OCI-LY1 (cell line): Measurements from ENCODE around the gene IFNA16.

ENCODE experiments used
- H2AFZ ChIP-seq: fragments of 200-600 bp; sonication (generic), shearing (Covaris generic); 2 replicates; pipeline ENCODE4 v1.6.0; 2014; ENCODE audit warnings: antibody characterized with exemption, mild to moderate bottlenecking, low read length
- H3F3A ChIP-seq: fragments of 200-600 bp; sonication (generic), shearing (Covaris generic); 2 replicates; pipeline ENCODE4 v1.6.0; 2014; ENCODE audit warnings: mild to moderate bottlenecking, antibody characterized with exemption, low read length, moderate library complexity; ENCODE audit not compliant: insufficient read depth
- H3K27ac ChIP-seq: fragments of 200-600 bp; sonication (generic); 2 replicates; pipeline ENCODE4 v1.5.1; 2014; ENCODE audit warnings: low read length, mixed run types, mild to moderate bottlenecking, low read depth; ENCODE audit not compliant: poor library complexity, severe bottlenecking
- H3K27me3 ChIP-seq: fragments of 200-600 bp; sonication (generic); 2 replicates; pipeline ENCODE4 v1.6.0; 2014; ENCODE audit warnings: antibody characterized with exemption, mild to moderate bottlenecking, low read length, moderate library complexity; ENCODE audit not compliant: insufficient read depth
- H3K36me3 ChIP-seq: fragments of 200-600 bp; sonication (generic); 2 replicates; pipeline ENCODE4 v1.6.1; 2014; ENCODE audit warnings: mild to moderate bottlenecking, antibody characterized with exemption, low read length, moderate library complexity, mixed read lengths; ENCODE audit not compliant: insufficient read depth
- H3K4me1 ChIP-seq: fragments of 200-600 bp; sonication (generic); 2 replicates; pipeline ENCODE4 v1.5.1; 2014; ENCODE audit warnings: mild to moderate bottlenecking, low read length, moderate library complexity; ENCODE audit not compliant: insufficient read depth, severe bottlenecking
- H3K4me2 ChIP-seq: fragments of 200-600 bp; sonication (generic), shearing (Covaris generic); 2 replicates; pipeline ENCODE4 v1.6.1; 2014; ENCODE audit warnings: low read length
- H3K4me3 ChIP-seq: fragments of 200-600 bp; sonication (generic); 2 replicates; pipeline ENCODE4 v1.5.1; 2014; ENCODE audit warnings: low read length, low read depth, mild to moderate bottlenecking, mixed read lengths; ENCODE audit not compliant: poor library complexity, severe bottlenecking
- H3K79me2 ChIP-seq: fragments of 200-600 bp; shearing (Covaris generic); 2 replicates; pipeline ENCODE4 v1.6.1; 2016; ENCODE audit warnings: mixed run types, low read length, mixed read lengths; ENCODE audit not compliant: insufficient read depth
- H3K9ac ChIP-seq: fragments of 200-600 bp; sonication (generic), shearing (Covaris generic); 2 replicates; pipeline ENCODE4 v1.6.1; 2014; ENCODE audit warnings: mild to moderate bottlenecking, low read length, mixed read lengths
- H3K9me2 ChIP-seq: fragments of 200-600 bp; sonication (generic), shearing (Covaris generic); 2 replicates; pipeline ENCODE4 v1.6.1; 2014; ENCODE audit warnings: low read depth, mild to moderate bottlenecking, low read length, mixed read lengths
- H3K9me3 ChIP-seq: fragments of 200-600 bp; shearing (Covaris generic); 2 replicates; pipeline ENCODE4 v1.6.1; 2014; ENCODE audit warnings: low read length, mixed read lengths
- H4K20me1 ChIP-seq: fragments of 200-600 bp; sonication (generic), shearing (Covaris generic); 2 replicates; pipeline ENCODE4 v1.6.0; 2016; ENCODE audit warnings: mild to moderate bottlenecking, low read length; ENCODE audit not compliant: insufficient read depth
- CTCF ChIP-seq: fragments of 200-600 bp; sonication (generic), shearing (Covaris generic); IDR thresholded peaks from 2 replicates; pipeline ENCODE4 v1.5.1; 2017; ENCODE audit warnings: mild to moderate bottlenecking, antibody characterized with exemption, low read length, moderate library complexity, mixed read lengths
- EZH2 ChIP-seq: fragments of 200-600 bp; sonication (generic), shearing (Covaris generic); IDR thresholded peaks from 2 replicates; pipeline ENCODE4 v1.8.0; 2017; ENCODE audit warnings: borderline replicate concordance, mixed run types, mild to moderate bottlenecking, antibody characterized with exemption, low read length, moderate library complexity, mixed read lengths

IFNA16 gene

GRCh38 chr9:21234153-21234687 is 17.1 kb upstream of the IFNA16 start:
- Histone ChIP-seq H3K27ac (no peak overlapping the region), H3F3A (no peaks in the 10 kb centered on the region), H3K4me1 (no peaks in the 10 kb centered on the region), H3K9me2 (no peaks in the 10 kb centered on the region), H3K36me3 (no peaks in the 10 kb centered on the region), H3K27me3 (no peaks in the 10 kb centered on the region), H3K9ac (no peak overlapping the region), H4K20me1 (no peaks in the 10 kb centered on the region), H3K4me3 (no peak overlapping the region), H2AFZ (no peak overlapping the region), H3K9me3 (no peaks in the 10 kb centered on the region), H3K79me2 (no peaks in the 10 kb centered on the region), H3K4me2 (no peak overlapping the region)
- TF ChIP-seq CTCF, result no peak

GRCh38 chr9:21233258-21233657 is 16.1 kb upstream of the IFNA16 start:
- TF ChIP-seq EZH2 (no peak), CTCF (no peak)
- Histone ChIP-seq H3K9ac (no peak overlapping the region), H4K20me1 (no peaks in the 10 kb centered on the region), H3K27me3 (no peaks in the 10 kb centered on the region), H2AFZ (no peak overlapping the region), H3F3A (no peaks in the 10 kb centered on the region), H3K27ac (no peak overlapping the region), H3K4me2 (no peak overlapping the region), H3K36me3 (no peaks in the 10 kb centered on the region), H3K9me2 (no peaks in the 10 kb centered on the region), H3K79me2 (no peaks in the 10 kb centered on the region), H3K4me1 (no peaks in the 10 kb centered on the region), H3K9me3 (no peaks in the 10 kb centered on the region), H3K4me3 (no peak overlapping the region)

GRCh38 chr9:21228122-21228521 is 11.0 kb upstream of the IFNA16 start, which contains the start of gene IFNA17:
TSS of gene IFNA17 (minus strand) at chr9:21228222. CDS start at chr9:21228173, 49 bp downstream.
- no peak for TF ChIP-seq EZH2
- no peak for TF ChIP-seq CTCF
- Histone ChIP-seq H3K9ac (no peak within 1 kb of the TSS), H3K27me3 (no peaks in the 10 kb centered on the region), H3K79me2 (no peaks in the 10 kb centered on the region), H4K20me1 (no peaks in the 10 kb centered on the region), H3K4me3 (no peak within 1 kb of the TSS), H3K9me3 (no peaks in the 10 kb centered on the region), H2AFZ (no peak within 1 kb of the TSS), H3K27ac (no peak within 1 kb of the TSS), H3K4me2 (no peak within 1 kb of the TSS), H3K36me3 (no peaks in the 10 kb centered on the region), H3K9me2 (no peaks in the 10 kb centered on the region), H3F3A (no peaks in the 10 kb centered on the region), H3K4me1 (no peaks in the 10 kb centered on the region)
